Testis (tissue), 2 donors: ENCODE measurements around the gene ASAH2B.
"Not testable (repeated sequence)": the region's sequence is repeated elsewhere in the genome, so short reads cannot be mapped to it uniquely, and the experiment has no call there.

Experiments used
- POLR2A ChIP-seq: fragments of 450-650 bp; IDR thresholded peaks from one replicate; pipeline ENCODE4 v1.6.1; 2017; ENCODE audit warnings: antibody characterized with exemption, mild to moderate bottlenecking, moderate library complexity
- TF ChIP-seq, protein P1 (sequence below), 3 experiments: fragments of 450-650 bp in 2 of 3; fragments of 200-600 bp in 1 of 3; sonication (generic) in 1 of 3; IDR thresholded peaks; one replicate each; pipeline ENCODE4 v1.5.1; 2016 to 2019; ENCODE audit warnings: antibody characterized with exemption in 3 of 3, mild to moderate bottlenecking in 2 of 3, moderate library complexity in 1 of 3

DNA sequence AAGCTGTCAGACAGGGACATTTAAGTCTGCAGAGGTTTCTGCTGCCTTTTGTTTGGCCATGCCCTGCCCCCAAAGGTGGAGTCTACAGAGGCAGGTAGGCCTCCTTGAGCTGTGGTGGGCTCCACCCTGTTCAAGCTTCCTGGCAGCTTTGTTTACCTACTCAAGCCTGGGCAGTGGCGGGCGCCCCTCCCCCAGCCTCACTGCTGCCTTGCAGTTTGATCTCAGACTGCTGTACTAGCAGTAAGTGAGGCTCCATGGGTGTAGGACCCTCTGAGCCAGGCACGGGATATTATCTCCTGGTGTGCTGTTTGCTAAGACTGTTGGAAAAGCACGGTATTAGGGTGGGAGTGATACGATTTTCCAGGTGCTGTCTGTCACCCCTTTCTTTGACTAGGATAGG lies 48.2 kb downstream of the ASAH2B start:
- TF ChIP-seq, protein P1, sequence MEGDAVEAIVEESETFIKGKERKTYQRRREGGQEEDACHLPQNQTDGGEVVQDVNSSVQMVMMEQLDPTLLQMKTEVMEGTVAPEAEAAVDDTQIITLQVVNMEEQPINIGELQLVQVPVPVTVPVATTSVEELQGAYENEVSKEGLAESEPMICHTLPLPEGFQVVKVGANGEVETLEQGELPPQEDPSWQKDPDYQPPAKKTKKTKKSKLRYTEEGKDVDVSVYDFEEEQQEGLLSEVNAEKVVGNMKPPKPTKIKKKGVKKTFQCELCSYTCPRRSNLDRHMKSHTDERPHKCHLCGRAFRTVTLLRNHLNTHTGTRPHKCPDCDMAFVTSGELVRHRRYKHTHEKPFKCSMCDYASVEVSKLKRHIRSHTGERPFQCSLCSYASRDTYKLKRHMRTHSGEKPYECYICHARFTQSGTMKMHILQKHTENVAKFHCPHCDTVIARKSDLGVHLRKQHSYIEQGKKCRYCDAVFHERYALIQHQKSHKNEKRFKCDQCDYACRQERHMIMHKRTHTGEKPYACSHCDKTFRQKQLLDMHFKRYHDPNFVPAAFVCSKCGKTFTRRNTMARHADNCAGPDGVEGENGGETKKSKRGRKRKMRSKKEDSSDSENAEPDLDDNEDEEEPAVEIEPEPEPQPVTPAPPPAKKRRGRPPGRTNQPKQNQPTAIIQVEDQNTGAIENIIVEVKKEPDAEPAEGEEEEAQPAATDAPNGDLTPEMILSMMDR (IDR thresholded peaks at IDR 0.05): not testable (repeated sequence)
- not testable (repeated sequence) for TF ChIP-seq POLR2A
